ENCODE data around the gene GSS.

GRCh38 chr20:34907616-34908469, 47.8 kb downstream of the GSS start:
- TF ChIP-seq POLR2A (IDR thresholded peaks at IDR 0.05) (no peak), CTCF (IDR thresholded peaks at IDR 0.05) (no peak), EP300 (IDR thresholded peaks at IDR 0.05) (no peak)
